Stimulated activated CD4-positive, alpha-beta T cell treated with anti-CD3 and anti-CD28 coated beads, TNF-alpha, amount 100 ng/mL, for 1 hour (primary cell): ENCODE measurements around the gene PTPRN2.

Source experiments
- DNase-seq, 3 donors: peaks; one replicate each; pipeline ENCODE4 v3.0.0-alpha.2; 2020; ENCODE audit warnings: low read depth in 3 of 3, low spot score in 1 of 3

Gene PTPRN2

GRCh38 chr7:158108646-158109293 lies 478.9 kb downstream of the PTPRN2 start:
- no peak for DNase-seq

- DNase-seq = no peak
These were observed 479.8 kb downstream of the PTPRN2 start for GRCh38 chr7:158107806-158108205.

DNA sequence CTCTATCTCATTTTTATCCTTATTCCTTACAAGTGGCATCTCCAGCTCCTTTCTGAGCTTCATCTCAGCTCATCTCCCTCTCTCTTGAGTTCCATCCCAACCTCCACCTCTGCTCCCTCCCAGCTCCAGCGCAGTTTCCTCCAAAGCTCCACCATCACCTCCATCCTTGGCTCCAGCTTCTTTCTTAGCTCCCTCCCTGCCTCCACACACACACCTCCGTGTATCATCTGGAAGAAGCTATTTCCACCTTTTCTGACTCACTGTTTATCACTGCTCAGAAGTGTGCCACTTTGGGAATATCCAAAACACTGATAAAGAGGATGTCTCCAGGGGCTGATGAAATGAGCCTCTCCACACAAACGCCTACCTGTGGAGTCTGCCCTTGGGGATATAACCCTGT lies 481.4 kb downstream of the PTPRN2 start:
- no peak for DNase-seq

- DNase-seq = no peak
These were observed 484.2 kb downstream of the PTPRN2 start for GRCh38 chr7:158103378-158103777.

- no peak for DNase-seq
These were observed 484.7 kb downstream of the PTPRN2 start for GRCh38 chr7:158102897-158103296.

DNA sequence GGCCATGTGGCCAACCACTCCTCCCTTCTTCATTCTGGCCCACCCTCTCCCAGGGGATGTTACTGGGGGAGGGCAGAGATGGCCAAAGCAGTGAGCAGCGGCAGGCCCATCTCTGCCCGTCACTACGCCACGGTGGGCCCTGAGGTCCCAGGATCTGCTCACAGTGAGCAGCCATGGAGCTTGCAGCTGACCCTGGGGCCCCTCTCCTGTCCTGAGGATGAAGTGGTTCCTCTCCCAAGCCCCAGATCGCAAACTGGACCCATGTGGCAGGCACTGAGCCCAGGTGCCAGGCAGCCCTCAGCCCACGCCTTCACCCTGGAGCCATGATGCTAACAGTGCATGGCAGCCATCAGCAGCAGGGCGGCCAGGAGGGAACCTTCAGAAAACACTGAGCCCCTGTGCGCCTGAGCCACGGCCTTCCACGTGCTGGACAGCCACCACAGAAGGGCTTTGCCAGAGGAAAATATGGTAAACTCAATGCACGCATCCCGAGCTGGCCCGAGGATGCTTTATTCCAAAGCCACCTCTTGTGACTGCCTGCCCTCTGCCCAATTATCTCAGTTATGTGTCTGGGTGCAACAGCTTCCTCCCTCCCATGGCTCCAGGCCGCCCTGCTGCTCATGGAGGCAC lies 485.7 kb downstream of the PTPRN2 start:
- no peak for DNase-seq

DNA sequence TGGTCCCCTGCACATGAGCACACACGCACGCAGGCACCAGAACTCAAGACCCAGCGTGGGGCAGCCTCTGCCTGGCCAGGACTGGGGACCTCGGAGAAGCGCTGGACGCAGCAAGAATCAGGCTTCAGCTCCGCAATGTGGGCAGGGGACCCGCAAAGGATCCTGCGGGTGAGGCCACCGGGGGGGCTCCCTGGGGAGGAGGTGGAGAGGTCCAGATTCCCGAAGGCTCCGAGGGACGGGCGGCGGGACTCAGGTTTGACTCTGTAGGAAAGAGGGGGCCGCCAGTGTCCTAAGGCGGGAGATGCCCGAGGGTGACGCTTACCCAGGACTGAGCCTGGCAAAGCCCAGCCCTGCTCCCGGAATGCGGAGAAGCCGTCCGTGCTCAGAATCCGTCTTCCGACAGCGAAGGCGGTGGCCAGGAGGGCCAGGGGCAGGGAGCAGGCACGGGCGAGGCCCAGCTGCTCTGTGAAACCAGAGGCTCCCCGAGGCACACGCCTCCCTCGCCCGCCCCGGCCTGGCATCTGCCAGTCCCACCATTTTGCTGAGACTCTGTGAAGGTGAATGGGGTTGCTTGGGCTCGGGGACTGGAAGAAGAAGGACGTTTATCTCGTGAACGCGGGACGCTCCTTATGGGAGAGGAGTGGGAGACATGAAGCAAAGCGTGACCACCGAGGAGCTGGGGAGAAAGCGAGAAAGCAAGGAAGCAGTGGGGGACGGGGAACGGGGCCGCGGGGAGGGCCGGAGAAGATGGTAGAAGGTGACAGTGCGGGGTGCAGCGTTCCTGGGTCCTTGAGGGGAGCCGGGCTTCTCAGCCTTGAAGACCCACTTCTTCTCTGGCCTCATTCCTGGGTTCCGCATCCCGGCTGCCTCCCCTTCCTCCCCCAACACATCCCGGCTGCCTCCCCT lies 489.2 kb downstream of the PTPRN2 start:
- DNase-seq = no peak

GRCh38 chr7:158097453-158098124 lies 490.0 kb downstream of the PTPRN2 start:
- no peak for DNase-seq

DNA sequence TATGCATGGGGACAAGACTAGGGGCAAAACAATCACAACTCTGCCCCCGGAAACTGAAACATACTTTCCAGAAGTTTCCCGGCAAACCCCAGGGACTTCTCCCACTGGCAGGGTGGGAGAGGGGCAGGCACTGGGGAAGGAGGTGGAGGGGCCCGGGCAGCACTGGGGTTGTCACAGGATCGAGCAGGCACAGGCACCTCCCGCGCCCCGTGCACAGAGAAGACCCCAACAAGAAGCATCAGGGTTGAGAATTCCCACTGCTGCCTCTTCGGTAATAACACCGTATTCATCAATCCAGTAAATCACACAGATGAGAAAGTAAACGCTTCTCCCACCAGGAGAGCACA lies 490.5 kb downstream of the PTPRN2 start:
- no peak for DNase-seq

DNA sequence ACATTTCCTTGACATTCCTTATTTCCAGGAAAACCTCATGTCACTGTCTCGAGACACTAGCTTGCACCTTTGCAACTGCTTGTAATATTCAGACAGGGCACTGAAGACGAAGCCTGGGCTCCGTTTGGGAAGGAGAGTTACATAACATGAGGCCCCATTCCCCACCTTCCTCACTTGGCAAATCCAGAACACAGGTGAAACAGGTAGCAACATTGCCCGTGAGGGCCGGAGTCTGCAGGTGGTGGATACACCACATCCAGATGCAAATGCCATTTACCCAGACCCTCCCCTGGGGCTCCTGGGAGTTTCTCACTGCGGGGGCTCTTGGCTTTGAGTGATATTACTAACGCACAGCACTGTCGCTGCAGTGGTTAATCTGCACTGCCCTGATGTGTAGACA lies 491.0 kb downstream of the PTPRN2 start:
- no peak for DNase-seq

DNA sequence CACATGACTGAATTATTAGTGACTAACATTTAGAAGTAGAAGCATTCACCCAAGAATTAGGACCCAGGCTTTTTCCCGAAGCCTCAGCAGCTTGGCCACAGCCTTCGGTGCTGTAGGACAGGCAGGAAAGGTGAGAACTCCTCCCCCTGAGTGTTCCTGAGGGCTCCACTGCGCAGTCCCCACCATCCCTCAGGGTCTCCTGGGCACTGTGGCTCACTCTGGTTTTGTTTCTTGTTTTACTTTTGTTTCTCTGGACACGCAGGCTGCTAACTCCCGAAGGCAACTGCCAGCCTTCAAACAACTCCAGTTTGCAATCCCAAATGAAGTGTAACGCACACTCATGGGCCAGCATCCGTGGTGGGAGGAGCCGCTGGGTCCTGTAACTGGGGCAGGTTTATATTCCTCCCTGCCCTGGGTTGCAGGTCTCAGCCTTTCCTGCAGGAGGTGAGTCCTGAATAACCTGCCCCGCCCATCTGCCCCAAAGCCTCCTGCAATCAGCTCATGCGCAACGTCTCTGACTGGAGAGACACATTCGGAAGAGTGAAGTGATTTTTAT lies 492.9 kb downstream of the PTPRN2 start:
- DNase-seq = no peak

DNA sequence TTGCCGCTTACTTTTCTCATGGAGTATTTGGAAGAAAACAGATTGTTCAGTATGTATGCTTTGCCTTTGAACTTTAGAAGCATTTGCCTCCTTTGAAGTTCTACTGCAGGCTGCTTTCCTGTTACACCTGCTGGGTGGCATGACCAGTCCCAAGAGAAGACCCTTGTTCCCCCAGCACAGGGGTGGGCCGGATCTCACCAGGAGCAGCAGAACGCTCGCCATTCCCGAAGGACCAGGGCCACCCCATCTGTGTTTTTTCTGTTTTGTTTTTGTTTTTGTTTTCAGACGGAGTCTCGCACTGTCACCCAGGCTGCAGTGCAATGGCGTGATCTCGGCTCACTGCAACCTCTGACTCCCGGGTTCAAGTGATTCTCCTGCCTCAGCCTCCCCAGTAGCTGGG lies 493.6 kb downstream of the PTPRN2 start:
- no peak for DNase-seq

DNA sequence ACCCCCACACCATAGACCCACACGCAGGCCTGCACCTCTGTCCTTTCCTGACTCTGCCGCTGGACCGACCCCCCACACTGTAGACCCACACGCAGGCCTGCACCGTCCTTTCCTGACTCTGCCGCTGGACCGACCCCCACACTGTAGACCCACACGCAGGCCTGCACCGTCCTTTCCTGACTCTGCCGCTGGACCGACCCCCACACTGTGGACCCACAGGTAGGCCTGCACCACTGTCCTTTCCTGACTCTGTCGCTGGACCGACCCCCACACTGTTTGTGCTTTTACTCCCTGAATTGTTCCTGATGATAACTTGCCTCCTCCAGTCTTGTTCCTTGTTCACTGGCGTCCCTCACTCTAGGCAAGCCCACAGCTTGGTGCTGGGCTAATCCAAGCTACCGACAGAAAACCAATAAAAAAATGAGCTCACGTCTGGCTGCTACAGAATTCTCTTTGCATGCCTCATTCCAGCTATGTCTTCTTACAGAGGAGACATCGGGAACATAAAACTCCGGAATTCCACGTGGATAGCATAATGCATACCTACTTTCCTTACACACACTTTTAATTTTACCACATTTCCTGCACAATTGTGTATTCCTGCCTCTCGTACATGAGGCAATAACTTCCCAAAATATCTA lies 494.3 kb downstream of the PTPRN2 start:
- DNase-seq = no peak

- no peak for DNase-seq
These were observed 500.4 kb downstream of the PTPRN2 start for GRCh38 chr7:158087196-158087595.

GRCh38 chr7:158085741-158086695 lies 501.6 kb downstream of the PTPRN2 start:
- no peak for DNase-seq

DNA sequence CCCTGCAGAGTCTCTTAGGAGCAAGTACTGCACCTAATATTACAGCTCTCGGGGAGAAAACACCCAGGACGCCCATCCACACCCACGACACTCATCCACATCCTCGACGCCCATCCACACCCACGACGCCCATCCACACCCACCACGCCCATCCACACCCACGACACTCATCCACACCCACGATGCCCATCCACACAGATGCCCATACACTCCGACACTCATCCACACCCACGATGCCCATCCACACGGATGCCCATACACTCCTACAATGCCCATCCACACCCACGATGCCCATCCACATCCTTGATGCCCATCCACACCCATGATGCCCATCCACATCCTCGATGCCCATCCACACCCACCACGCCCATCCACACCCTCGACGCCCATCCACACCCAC lies 503.1 kb downstream of the PTPRN2 start:
- DNase-seq = no peak

GRCh38 chr7:158083526-158084310 lies 503.9 kb downstream of the PTPRN2 start:
- DNase-seq = no peak

DNA sequence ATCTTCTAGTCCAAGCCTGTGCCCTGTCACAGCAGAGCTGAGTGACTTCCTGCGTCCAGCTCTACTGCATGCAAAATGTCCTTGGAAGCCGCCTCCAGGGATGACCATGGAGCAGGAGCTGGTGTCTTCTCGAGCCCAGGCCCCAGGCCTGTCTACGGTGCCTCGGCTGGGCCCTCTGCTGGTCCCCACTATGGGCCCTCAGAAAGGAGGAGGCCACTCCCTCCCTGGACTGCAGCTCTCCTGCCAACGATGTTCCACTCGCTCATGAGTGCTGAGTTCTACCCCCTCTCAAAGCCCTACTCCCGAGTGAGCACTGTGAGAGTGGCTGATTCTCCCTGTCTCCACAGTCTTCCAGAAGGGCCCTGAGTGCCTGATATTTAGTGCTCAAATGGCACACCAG lies 504.9 kb downstream of the PTPRN2 start:
- no peak for DNase-seq

- DNase-seq = no peak
These were observed 506.7 kb downstream of the PTPRN2 start for GRCh38 chr7:158080899-158081445.
